Neural progenitor cell (in vitro differentiated cells): ENCODE data around the gene CHSY3.

Source experiments
- CTCF ChIP-seq: fragments of 200-600 bp; sonication (generic); IDR thresholded peaks from 2 replicates; pipeline ENCODE4 v1.5.1; 2017; ENCODE audit warnings: antibody characterized with exemption, mild to moderate bottlenecking
- EZH2phosphoT487 ChIP-seq: fragments of 200-600 bp; sonication (generic); IDR thresholded peaks from 2 replicates; pipeline ENCODE4 v1.6.1; 2017; ENCODE audit warnings: antibody characterized with exemption

- TF ChIP-seq CTCF (no peak), EZH2phosphoT487 (no peak)
Measured at GRCh38 chr5:130213607-130214006, 309.3 kb downstream of the CHSY3 start.
